Omental fat pad (tissue), 4 donors: ENCODE measurements around the gene MEX3D. TPM values are rescaled to one million over a fixed set of nuclear protein-coding genes. Genes with fewer than 3 reads are reported as not detected.

Experiments used
- ATAC-seq: fragments of 150-250 bp; one replicate; pipeline ENCODE4 v1.9.1; 2016; ENCODE audit warnings: mild to moderate bottlenecking, moderate library complexity; ENCODE audit not compliant: low FRiP score
- DNase-seq: peaks from one replicate; pipeline ENCODE4 v3.0.0-alpha.2; 2019; ENCODE audit warnings: low spot score
- total RNA-seq, 4 donors: library from RNA; depleted of rRNA; stranded (reverse); fragments of >200 nt; gene quantifications; one replicate each; pipeline ENCODE4 v1.1.0, GENCODE V29; 2016
- TF ChIP-seq, protein P1 (sequence below), 3 donors: fragments of 450-650 bp; IDR thresholded peaks; one replicate each; pipeline ENCODE4 v1.5.1; 2016 to 2017; ENCODE audit warnings: antibody characterized with exemption in 3 of 3, mild to moderate bottlenecking in 3 of 3, moderate library complexity in 2 of 3

MEX3D gene
- total RNA-seq, 4 donors from 2014 or later, result 3.3 to 10.2 (median 7.7) TPM

DNA sequence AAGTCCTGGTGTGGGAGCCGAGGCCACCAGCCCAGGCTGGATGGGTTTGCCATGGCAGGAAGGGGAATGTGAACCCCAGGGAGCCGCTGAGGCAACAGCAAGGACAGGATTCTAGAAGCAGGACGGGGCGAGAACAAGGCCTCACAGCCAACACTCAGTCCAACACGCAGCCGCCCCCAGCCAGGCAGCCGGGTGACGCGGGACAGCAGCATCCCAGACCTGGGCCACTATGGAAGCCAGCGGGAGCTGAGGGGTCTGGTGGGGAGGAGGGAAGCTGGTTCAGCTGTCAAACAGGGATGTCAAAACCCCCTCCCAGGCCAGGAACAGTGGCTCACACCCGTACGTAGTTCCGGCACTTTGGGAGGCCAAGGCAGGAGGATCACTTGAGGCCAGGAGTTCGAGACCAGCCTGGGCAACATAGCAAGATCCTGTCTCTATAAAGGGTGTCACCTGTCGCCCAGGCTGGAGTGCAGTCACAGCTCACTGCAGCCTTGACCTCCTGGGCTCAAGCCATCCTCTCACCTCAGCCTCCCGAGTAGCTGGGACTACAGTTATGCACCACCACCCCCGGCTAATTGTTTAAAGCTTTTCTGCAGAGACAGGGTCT is 6.8 kb downstream of the MEX3D start:
- DNase-seq (no peak), ATAC-seq (no peak)
- TF ChIP-seq, protein P1, sequence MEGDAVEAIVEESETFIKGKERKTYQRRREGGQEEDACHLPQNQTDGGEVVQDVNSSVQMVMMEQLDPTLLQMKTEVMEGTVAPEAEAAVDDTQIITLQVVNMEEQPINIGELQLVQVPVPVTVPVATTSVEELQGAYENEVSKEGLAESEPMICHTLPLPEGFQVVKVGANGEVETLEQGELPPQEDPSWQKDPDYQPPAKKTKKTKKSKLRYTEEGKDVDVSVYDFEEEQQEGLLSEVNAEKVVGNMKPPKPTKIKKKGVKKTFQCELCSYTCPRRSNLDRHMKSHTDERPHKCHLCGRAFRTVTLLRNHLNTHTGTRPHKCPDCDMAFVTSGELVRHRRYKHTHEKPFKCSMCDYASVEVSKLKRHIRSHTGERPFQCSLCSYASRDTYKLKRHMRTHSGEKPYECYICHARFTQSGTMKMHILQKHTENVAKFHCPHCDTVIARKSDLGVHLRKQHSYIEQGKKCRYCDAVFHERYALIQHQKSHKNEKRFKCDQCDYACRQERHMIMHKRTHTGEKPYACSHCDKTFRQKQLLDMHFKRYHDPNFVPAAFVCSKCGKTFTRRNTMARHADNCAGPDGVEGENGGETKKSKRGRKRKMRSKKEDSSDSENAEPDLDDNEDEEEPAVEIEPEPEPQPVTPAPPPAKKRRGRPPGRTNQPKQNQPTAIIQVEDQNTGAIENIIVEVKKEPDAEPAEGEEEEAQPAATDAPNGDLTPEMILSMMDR (IDR thresholded peaks at IDR 0.05), result no peak

DNA sequence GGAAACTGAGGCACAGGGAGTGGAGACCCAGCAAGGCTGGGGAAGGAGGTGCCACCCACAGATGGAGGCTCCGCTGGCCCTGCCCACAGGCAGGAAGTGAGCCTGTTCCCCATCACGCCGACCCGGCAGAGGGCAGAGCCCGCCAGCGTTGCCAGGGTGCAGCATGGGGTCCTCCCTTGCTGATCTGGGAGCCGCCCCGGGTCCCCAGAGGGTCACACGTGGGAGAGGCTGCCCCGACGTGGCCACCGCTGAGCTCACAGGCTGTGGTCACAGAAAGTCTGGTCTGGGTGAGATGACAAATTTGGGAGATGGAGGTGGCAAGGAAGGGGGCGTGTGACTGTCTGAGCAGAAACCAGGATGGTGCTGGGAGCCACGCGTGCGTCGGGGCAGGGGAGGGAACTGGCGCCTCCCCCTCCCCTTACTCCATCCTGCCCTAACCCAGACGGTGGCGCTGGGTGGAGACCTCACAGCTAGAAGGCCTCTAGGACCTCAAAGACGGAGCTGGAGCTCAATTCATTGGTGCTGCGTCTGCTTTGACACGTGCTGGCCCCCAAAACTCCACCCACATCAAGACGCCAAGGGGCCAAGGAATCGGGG is 7.7 kb downstream of the MEX3D start:
- ATAC-seq (no peak), DNase-seq (no peak)
- TF ChIP-seq, protein P1 (IDR thresholded peaks at IDR 0.05), result no peak

DNA sequence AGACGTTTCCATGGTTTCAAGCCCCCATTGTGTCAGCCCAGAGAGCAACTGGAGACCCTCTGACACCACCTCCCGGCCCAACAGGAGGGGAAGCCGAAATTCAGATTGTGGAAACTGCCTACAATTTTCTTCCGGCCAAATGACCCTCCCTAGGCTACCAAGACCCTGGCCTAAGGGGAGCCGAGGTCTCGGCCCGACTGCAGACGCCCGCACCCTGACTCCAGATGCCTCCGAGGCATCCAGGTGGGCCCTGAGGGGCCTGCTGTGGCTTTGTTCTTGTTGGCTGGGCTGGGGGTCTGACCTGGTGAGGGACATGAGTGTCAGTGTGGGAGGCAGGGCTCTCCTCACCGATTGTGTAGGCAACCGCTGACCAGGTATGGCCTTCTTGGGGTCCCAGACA is 9.6 kb downstream of the MEX3D start:
- DNase-seq (no peak), ATAC-seq (no peak)
- TF ChIP-seq, protein P1 (IDR thresholded peaks at IDR 0.05), result no peak

DNA sequence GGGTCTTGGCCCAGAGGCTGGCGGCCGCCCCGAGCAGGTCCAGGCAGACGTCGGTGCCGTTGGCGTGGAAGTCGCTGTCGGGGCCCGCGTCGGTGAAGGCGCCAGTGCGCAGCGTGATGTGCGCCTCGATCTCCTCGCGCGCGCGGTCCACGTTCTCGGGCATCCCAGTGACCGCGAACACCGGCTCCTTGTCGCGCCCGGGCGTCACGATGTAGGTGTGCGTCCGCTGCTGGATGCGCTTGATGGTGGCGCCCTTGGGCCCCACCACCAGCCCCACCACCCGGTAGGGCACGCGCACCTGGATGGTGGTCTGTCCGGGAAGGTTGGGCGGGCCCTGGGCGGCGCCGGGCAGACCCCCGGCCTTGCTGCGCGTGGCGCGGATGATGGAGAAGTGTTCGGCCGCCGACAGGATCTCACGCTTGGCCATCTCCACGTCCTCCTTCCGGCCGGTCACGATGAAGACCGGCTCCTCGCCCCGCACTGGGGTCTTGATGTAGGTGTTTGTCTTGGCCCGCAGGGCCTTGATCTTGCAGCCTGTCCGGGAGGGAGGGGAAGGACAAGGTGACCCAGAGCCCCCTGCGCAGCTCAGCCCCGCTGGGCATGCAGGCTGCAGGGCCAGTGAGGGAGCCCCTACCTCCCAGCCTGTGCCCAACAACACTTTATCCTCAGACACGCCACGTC is 11.6 kb downstream of the MEX3D start:
- TF ChIP-seq, protein P1 (IDR thresholded peaks at IDR 0.05), result no peak
- no peak for DNase-seq
- no peak for ATAC-seq

DNA sequence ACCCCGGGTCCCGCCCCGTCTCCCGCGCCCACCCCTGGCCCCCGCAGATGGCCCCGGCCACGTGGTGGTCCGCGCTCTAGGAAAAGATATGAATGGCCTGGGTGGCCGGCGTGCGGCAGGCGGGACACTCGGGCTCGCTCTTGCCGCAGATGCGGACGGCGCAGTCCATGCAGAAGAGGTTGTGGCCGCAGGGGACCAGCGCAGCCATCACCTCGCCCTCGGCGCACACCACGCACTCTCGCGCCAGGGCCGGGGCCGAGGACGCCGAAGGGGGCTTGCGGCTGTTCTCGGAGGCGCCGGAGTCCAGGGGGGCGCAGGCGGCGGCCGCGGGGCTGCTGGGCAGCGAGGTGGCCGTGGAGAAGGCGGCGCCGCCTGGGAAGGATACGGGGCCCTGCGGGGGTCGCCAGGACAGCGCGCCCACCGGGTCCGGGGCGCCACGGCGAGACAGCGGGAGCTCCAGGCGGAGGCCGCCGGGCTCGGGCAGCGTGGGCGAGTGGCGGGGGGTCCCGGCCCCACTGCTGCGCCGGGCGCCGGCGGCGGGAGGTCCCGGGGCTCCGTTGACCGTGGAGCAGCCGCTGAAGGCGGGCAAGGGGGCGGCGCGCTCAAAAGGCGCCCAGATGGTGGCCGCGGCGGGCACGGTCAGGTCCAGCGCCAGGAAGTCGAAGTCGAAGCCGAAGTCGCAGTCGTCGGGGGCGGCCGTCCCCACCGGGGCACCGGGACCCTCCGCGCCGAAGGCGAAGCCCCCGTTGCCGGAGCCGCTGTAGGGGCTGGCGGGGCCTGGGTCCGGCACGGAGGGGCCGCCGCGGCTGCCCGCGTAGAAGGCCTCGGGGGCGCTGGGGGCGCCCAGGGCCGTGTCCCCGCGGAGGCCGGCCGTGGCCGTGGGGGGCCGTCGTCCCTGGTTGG is 12.4 kb downstream of the MEX3D start:
- DNase-seq (no peak), ATAC-seq (no peak)
- TF ChIP-seq, protein P1 (IDR thresholded peaks at IDR 0.05), result no peak

DNA sequence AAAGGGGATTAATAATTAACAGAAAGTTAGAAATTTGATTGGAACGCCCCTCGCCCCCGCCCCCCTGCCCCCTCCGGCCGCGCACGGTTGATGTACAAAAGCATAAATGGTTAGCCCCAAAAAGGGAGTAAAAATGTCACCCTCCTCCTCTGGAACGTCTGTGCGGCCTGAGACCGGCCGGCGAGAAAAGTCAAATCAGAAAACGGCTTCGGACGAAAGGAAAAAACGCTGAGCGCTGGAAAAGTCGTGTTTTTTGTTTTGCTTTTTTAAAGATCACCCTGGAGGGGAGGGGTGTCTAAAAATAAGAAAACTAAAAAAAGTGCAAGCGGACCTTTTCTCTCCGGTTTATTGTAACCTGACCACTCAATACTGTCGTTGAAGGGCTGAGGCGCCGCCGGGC is 13.2 kb downstream of the MEX3D start:
- no peak for ATAC-seq
- TF ChIP-seq, protein P1 (IDR thresholded peaks at IDR 0.05), result no peak

More for the DNA sequence above, 13.2 kb downstream of the MEX3D start:
- DNase-seq, result no peak
